ENCODE results near the gene LTBP4. TPM values are rescaled to one million over a fixed set of nuclear protein-coding genes. Genes with fewer than 3 reads are reported as not detected.

LTBP4 gene
- total and polyA plus RNA-seq, 2 of the 13 experiments (the other 11 are each of a cell fraction or from before 2014, with no cell fraction given): 0.86 to 2.3 TPM

GRCh38 chr19:40608957-40609356 lies 7.8 kb downstream of the LTBP4 start (continued):
- TF ChIP-seq ZNF773 (CRISPR knock-in tag; IDR thresholded peaks at IDR 0.05; ENCODE audit: borderline replicate concordance) (no peak), IRF2 (CRISPR knock-in tag; IDR thresholded peaks at IDR 0.05) (no peak), ZNF792 (CRISPR knock-in tag; IDR thresholded peaks at IDR 0.05) (no peak)

- ChIA-PET POLR2A (interaction anchor here (0.6 to 1.0 kb wide), 2 partner anchors 39 to 177 kb away, joined by 3 read pairs; no protein-coding TSS in a partner anchor), CTCF (ENCODE audit: low intra/inter-chr PET ratio, low total read pairs) (no interaction called here)
- Histone ChIP-seq H3K27ac (ENCODE audit: extremely low read length, insufficient read depth, low read length) (no peak overlapping the region), H3K4me2 (ENCODE audit: low read depth, low read length) (peak overlapping the region; percentile 75), H2AFZ (ENCODE audit: low read length) (no peak overlapping the region), H4K20me1 (ENCODE audit: insufficient read depth, low read length) (no peaks in the 10 kb centered on the region), H3K4me1 (ENCODE audit: insufficient read depth, low read length) (peaks cover 70% of the 10 kb centered on the region), H3K36me3 (replicated peaks in 1 of 2; ENCODE audit: control insufficient read depth in 1 of 2, insufficient read depth in 2 of 2, low read length in 2 of 2) (no peaks in the 10 kb centered on the region), H3K79me2 (ENCODE audit: insufficient read depth, low read length) (no peaks in the 10 kb centered on the region), H3K27me3 (ENCODE audit: control insufficient read depth in 1 of 2, insufficient read depth in 2 of 2, low read length in 2 of 2) (peaks cover 2 to 87% of the 10 kb centered on the region in 2 experiments), H3K9me3 (ENCODE audit: low read length) (no peaks in the 10 kb centered on the region), H3K4me3 (replicated peaks in 1 of 3; ENCODE audit: insufficient read depth in 1 of 3, low read depth in 2 of 3, low read length in 3 of 3) (peak overlapping the region; percentile 45 to 73 (median 50)), H3K9ac (ENCODE audit: insufficient read depth, low read depth, low read length) (peak overlapping the region; percentile 40; the same call in 1 of the 2 replicates)
- no peak for FAIRE-seq
- ATAC-seq: peak; percentile 13
- intact Hi-C loops (cut with micrococcal nuclease; ENCODE audit: unreplicated experiment): no loop called here
- 2% methylated on average over 14 of the region's 50 CpGs for WGBS (ENCODE audit: low lambda C conversion rate)
- peak; percentile 44 for DNase-seq (ENCODE audit: low spot score)
- no TSS peak for BruUV-seq (replicated peaks)
- in situ Hi-C loops (cut with HindIII; ENCODE audit: extremely low pct_ligation_motif_present, low pct_unique_long_range_greater_than_20kb): no loop called here
- TF ChIP-seq ZNF691 (CRISPR knock-in tag; IDR thresholded peaks at IDR 0.05; ENCODE audit: borderline replicate concordance, low read depth): 0 out of 2 replicates have a peak, but pooled peaks have one; percentile 22
- TF ChIP-seq NFYB (CRISPR knock-in tag; IDR thresholded peaks at IDR 0.05): 0 out of 2 replicates have a peak, but pooled peaks have one; percentile 11
- peak; percentile 23; the same call in 1 of the 2 replicates for TF ChIP-seq ETV5 (CRISPR knock-in tag; IDR thresholded peaks at IDR 0.05; ENCODE audit: borderline replicate concordance)
- TF ChIP-seq GABPB1 (CRISPR knock-in tag; IDR thresholded peaks at IDR 0.05): peak; percentile 62; the same call in 1 of the 2 replicates
- 0 out of 2 replicates have a peak, but pooled peaks have one; percentile 5 for TF ChIP-seq ZNF281 (CRISPR knock-in tag; IDR thresholded peaks at IDR 0.05; ENCODE audit: borderline replicate concordance)
- TF ChIP-seq, protein P1, sequence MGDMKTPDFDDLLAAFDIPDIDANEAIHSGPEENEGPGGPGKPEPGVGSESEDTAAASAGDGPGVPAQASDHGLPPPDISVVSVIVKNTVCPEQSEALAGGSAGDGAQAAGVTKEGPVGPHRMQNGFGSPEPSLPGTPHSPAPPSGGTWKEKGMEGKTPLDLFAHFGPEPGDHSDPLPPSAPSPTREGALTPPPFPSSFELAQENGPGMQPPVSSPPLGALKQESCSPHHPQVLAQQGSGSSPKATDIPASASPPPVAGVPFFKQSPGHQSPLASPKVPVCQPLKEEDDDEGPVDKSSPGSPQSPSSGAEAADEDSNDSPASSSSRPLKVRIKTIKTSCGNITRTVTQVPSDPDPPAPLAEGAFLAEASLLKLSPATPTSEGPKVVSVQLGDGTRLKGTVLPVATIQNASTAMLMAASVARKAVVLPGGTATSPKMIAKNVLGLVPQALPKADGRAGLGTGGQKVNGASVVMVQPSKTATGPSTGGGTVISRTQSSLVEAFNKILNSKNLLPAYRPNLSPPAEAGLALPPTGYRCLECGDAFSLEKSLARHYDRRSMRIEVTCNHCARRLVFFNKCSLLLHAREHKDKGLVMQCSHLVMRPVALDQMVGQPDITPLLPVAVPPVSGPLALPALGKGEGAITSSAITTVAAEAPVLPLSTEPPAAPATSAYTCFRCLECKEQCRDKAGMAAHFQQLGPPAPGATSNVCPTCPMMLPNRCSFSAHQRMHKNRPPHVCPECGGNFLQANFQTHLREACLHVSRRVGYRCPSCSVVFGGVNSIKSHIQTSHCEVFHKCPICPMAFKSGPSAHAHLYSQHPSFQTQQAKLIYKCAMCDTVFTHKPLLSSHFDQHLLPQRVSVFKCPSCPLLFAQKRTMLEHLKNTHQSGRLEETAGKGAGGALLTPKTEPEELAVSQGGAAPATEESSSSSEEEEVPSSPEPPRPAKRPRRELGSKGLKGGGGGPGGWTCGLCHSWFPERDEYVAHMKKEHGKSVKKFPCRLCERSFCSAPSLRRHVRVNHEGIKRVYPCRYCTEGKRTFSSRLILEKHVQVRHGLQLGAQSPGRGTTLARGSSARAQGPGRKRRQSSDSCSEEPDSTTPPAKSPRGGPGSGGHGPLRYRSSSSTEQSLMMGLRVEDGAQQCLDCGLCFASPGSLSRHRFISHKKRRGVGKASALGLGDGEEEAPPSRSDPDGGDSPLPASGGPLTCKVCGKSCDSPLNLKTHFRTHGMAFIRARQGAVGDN (CRISPR knock-in tag; IDR thresholded peaks at IDR 0.05): peak; percentile 43
- no peak for TF ChIP-seq ZFP62 (CRISPR knock-in tag; IDR thresholded peaks at IDR 0.05)
- TF ChIP-seq ZNF784 (CRISPR knock-in tag; IDR thresholded peaks at IDR 0.05; ENCODE audit: borderline replicate concordance): 0 out of 2 replicates have a peak, but pooled peaks have one; percentile 61
- 0 out of 2 replicates have a peak, but pooled peaks have one; percentile 61 for TF ChIP-seq SP4 (CRISPR knock-in tag; IDR thresholded peaks at IDR 0.05)
Measured at GRCh38 chr19:40609561-40610395, 8.6 kb downstream of the LTBP4 start.

Measured in HepG2 (cell line).